Left ventricle myocardium inferior (tissue), 1 donor: ENCODE data around the gene ARFGAP3. TPM values are rescaled to one million over a fixed set of nuclear protein-coding genes. Genes with fewer than 3 reads are reported as not detected.
A peak's percentile ranks its signal among the peaks of the same experiment; 100 is the strongest.

Experiments used
- DNase-seq: peaks from one replicate; pipeline ENCODE4 v3.0.0-alpha.2; 2020
- H3K27ac ChIP-seq: fragments of 200-600 bp; replicated peaks from 2 replicates; pipeline ENCODE4 v1.8.0; 2021
- H3K27me3 ChIP-seq: fragments of 200-600 bp; 2 replicates; pipeline ENCODE4 v1.8.0; 2021; ENCODE audit warnings: low read depth
- H3K36me3 ChIP-seq: fragments of 200-600 bp; 2 replicates; pipeline ENCODE4 v1.8.0; 2021
- H3K4me1 ChIP-seq: fragments of 200-600 bp; 2 replicates; pipeline ENCODE4 v1.8.0; 2021
- H3K4me3 ChIP-seq: fragments of 200-600 bp; 2 replicates; pipeline ENCODE4 v1.8.0; 2021; ENCODE audit warnings: mild to moderate bottlenecking, moderate library complexity
- H3K9me3 ChIP-seq: fragments of 200-600 bp; replicated peaks from 2 replicates; pipeline ENCODE4 v1.8.0; 2021
- CTCF ChIP-seq: fragments of 200-600 bp; IDR thresholded peaks from 2 replicates; pipeline ENCODE4 v1.8.0; 2021; ENCODE audit warnings: antibody characterized with exemption, mild to moderate bottlenecking, borderline replicate concordance
- intact Hi-C: fragments of 100-400 bp; cut with micrococcal nuclease; formaldehyde crosslinking; loops from one replicate; pipeline ENCODE4 v1.11.0; 2022
- total RNA-seq: library from RNA; stranded (reverse); fragmentation: NEBNext Ultra II Directional; extraction: Animal tissue kit (Norgen Biotek cat#: 25700); gene quantifications from one replicate; pipeline ENCODE4 v1.2.1, GENCODE V29; 2021
- donor health status: DM: no; HTN: yes; CAD: no; lungs with severe emphysema.

Gene ARFGAP3
- total RNA-seq, 1 donor from 2014 or later: 26.9 TPM

GRCh38 chr22:42862045-42862734, 5.1 kb upstream of the ARFGAP3 start:
- intact Hi-C loops: loop anchor here (10.0 kb wide), 1 partner anchor 173 kb away; no protein-coding TSS in a partner anchor
- H3K36me3 ChIP-seq: no peaks in the 10 kb centered on the region
- no peaks in the 10 kb centered on the region for H3K9me3 ChIP-seq
- H3K4me3 ChIP-seq: no peak overlapping the region
- H3K27me3 ChIP-seq: no peaks in the 10 kb centered on the region
- DNase-seq: no peak
- H3K4me1 ChIP-seq: peaks cover 19% of the 10 kb centered on the region
- TF ChIP-seq CTCF: no peak
- no peak overlapping the region for H3K27ac ChIP-seq

GRCh38 chr22:42860968-42861367, 3.9 kb upstream of the ARFGAP3 start:
- TF ChIP-seq CTCF: no peak
- Histone ChIP-seq H3K36me3 (no peaks in the 10 kb centered on the region), H3K4me1 (peaks cover 25% of the 10 kb centered on the region), H3K27ac (peak overlapping the region; percentile 55), H3K4me3 (no peak overlapping the region), H3K27me3 (no peaks in the 10 kb centered on the region), H3K9me3 (no peaks in the 10 kb centered on the region)
- intact Hi-C loops: loop anchor here (10.0 kb wide), 1 partner anchor 174 kb away; no protein-coding TSS in a partner anchor
- no peak for DNase-seq

GRCh38 chr22:42857845-42858481, 890 bp upstream of the ARFGAP3 start:
- peak overlapping the region; percentile 98 for H3K27ac ChIP-seq
- intact Hi-C loops: no loop called here
- no peaks in the 10 kb centered on the region for H3K27me3 ChIP-seq
- no peaks in the 10 kb centered on the region for H3K9me3 ChIP-seq
- no peak for DNase-seq
- H3K4me1 ChIP-seq: peaks cover 37% of the 10 kb centered on the region
- H3K36me3 ChIP-seq: no peaks in the 10 kb centered on the region
- TF ChIP-seq CTCF: no peak
- peak overlapping the region; percentile 92 for H3K4me3 ChIP-seq

- peak; percentile 62 for DNase-seq
- intact Hi-C loops: no loop called here
- H3K27me3 ChIP-seq: no peaks in the 10 kb centered on the region
Measured at GRCh38 chr22:42856179-42856864, 751 bp downstream of the ARFGAP3 start.

More at GRCh38 chr22:42856179-42856864, 751 bp downstream of the ARFGAP3 start:
- TF ChIP-seq CTCF: no peak
- H3K36me3 ChIP-seq: no peaks in the 10 kb centered on the region
- no peaks in the 10 kb centered on the region for H3K9me3 ChIP-seq
- H3K4me1 ChIP-seq: peaks cover 37% of the 10 kb centered on the region
- H3K27ac ChIP-seq: peak overlapping the region; percentile 98
- H3K4me3 ChIP-seq: peak overlapping the region; percentile 92
